Activated CD8-positive, alpha-beta T cell treated with anti-CD3 and anti-CD28 coated beads for 36 hours (primary cell): ENCODE measurements around the gene DLGAP1. TPM values are rescaled to one million over a fixed set of nuclear protein-coding genes. Genes with fewer than 3 reads are reported as not detected.

Experiments
- ATAC-seq: fragments of 200-7000 bp; cut with Tn5 transposase; one replicate; pipeline ENCODE4 v1.10.0; 2021; ENCODE audit warnings: mild to moderate bottlenecking, moderate library complexity
- CTCF ChIA-PET: fragments of 350-600 bp; sonication (Branson Sonifier 250); formaldehyde crosslinking; loops from one replicate; lab custom pipeline; 2021; ENCODE audit warnings: antibody characterized with exemption; lab: Charles Lee
- POLR2A ChIA-PET: fragments of 350-600 bp; sonication (Branson Sonifier 250); formaldehyde crosslinking; loops from one replicate; lab custom pipeline; 2021; ENCODE audit warnings: antibody characterized with exemption; lab: Charles Lee
- DNase-seq: peaks from one replicate; pipeline ENCODE4 v3.0.0-alpha.2; 2020
- H3K27ac Mint-ChIP-seq: one replicate; pipeline ENCODE4 v1.8.0; 2021; ENCODE audit warnings: mild to moderate bottlenecking, mixed read lengths
- H3K27me3 Mint-ChIP-seq: one replicate; pipeline ENCODE4 v1.8.0; 2021; ENCODE audit warnings: mixed read lengths
- H3K36me3 Mint-ChIP-seq: one replicate; pipeline ENCODE4 v1.8.0; 2021; ENCODE audit warnings: low read depth, mixed read lengths
- H3K4me1 Mint-ChIP-seq: one replicate; pipeline ENCODE4 v1.8.0; 2021; ENCODE audit warnings: low read depth, mixed read lengths
- H3K4me3 Mint-ChIP-seq: one replicate; pipeline ENCODE4 v1.8.0; 2021; ENCODE audit warnings: mild to moderate bottlenecking, moderate library complexity, mixed read lengths
- H3K9me3 Mint-ChIP-seq: one replicate; pipeline ENCODE4 v1.8.0; 2021; ENCODE audit warnings: mixed read lengths
- CTCF ChIP-seq: fragments of 200-600 bp; IDR thresholded peaks from one replicate; pipeline ENCODE4 v1.8.0; 2022; ENCODE audit warnings: antibody characterized with exemption, mild to moderate bottlenecking
- intact Hi-C: fragments of 100-400 bp; cut with micrococcal nuclease; formaldehyde crosslinking; loops from one replicate; pipeline ENCODE4 v1.10.0; 2022
- total RNA-seq, 2 experiments: library from RNA; stranded (reverse); gene quantifications; one replicate each; pipeline ENCODE4 v1.2.3, GENCODE V29; 2021

Gene DLGAP1
- total RNA-seq, 2 experiments from 2014 or later = not detected

GRCh38 chr18:3741333-3741732 is 713.8 kb downstream of the DLGAP1 start:
- POLR2A ChIA-PET = interaction anchor here (0.6 kb wide), 1 partner anchor 120 kb away, joined by 3 read pairs; no protein-coding TSS in a partner anchor
- CTCF ChIA-PET = no interaction called here
- ATAC-seq = no peak
- Mint-ChIP-seq H3K36me3 (no peaks in the 10 kb centered on the region), H3K27me3 (peaks cover 4% of the 10 kb centered on the region), H3K27ac (peak overlapping the region; percentile 17), H3K4me3 (no peak overlapping the region), H3K9me3 (peaks cover 7% of the 10 kb centered on the region), H3K4me1 (no peaks in the 10 kb centered on the region)
- DNase-seq = no peak
- intact Hi-C loops = no loop called here
- TF ChIP-seq CTCF = no peak

GRCh38 chr18:3728704-3729437 is 726.2 kb downstream of the DLGAP1 start:
- DNase-seq (no peak), ATAC-seq (no peak)
- POLR2A ChIA-PET = no interaction called here
- CTCF ChIA-PET = no interaction called here
- H3K4me1 Mint-ChIP-seq = no peaks in the 10 kb centered on the region
- no peak overlapping the region for H3K27ac Mint-ChIP-seq
- intact Hi-C loops = no loop called here
- H3K27me3 Mint-ChIP-seq = no peaks in the 10 kb centered on the region
- no peaks in the 10 kb centered on the region for H3K36me3 Mint-ChIP-seq
- TF ChIP-seq CTCF = no peak
- H3K9me3 Mint-ChIP-seq = no peaks in the 10 kb centered on the region
- H3K4me3 Mint-ChIP-seq = no peak overlapping the region

- H3K27ac Mint-ChIP-seq = no peak overlapping the region
- intact Hi-C loops = no loop called here
- ChIA-PET POLR2A (interaction anchor here (0.6 kb wide), 1 partner anchor 274 kb away, joined by 3 read pairs; no protein-coding TSS in a partner anchor), CTCF (no interaction called here)
- H3K4me1 Mint-ChIP-seq = no peaks in the 10 kb centered on the region
- no peak for DNase-seq
- ATAC-seq = no peak
- no peak for TF ChIP-seq CTCF
- no peak overlapping the region for H3K4me3 Mint-ChIP-seq
- H3K9me3 Mint-ChIP-seq = no peaks in the 10 kb centered on the region
- H3K36me3 Mint-ChIP-seq = no peaks in the 10 kb centered on the region
- no peaks in the 10 kb centered on the region for H3K27me3 Mint-ChIP-seq
Observed at GRCh38 chr18:3727274-3727673, 727.8 kb downstream of the DLGAP1 start.

GRCh38 chr18:3726238-3726951 is 728.7 kb downstream of the DLGAP1 start:
- no peaks in the 10 kb centered on the region for H3K27me3 Mint-ChIP-seq
- H3K4me1 Mint-ChIP-seq = no peaks in the 10 kb centered on the region
- H3K9me3 Mint-ChIP-seq = no peaks in the 10 kb centered on the region
- no peak overlapping the region for H3K4me3 Mint-ChIP-seq
- H3K36me3 Mint-ChIP-seq = no peaks in the 10 kb centered on the region
- CTCF ChIA-PET = no interaction called here
- H3K27ac Mint-ChIP-seq = no peak overlapping the region
- ATAC-seq (no peak), DNase-seq (no peak)
- intact Hi-C loops = no loop called here
- no peak for TF ChIP-seq CTCF
- POLR2A ChIA-PET = no interaction called here

DNA sequence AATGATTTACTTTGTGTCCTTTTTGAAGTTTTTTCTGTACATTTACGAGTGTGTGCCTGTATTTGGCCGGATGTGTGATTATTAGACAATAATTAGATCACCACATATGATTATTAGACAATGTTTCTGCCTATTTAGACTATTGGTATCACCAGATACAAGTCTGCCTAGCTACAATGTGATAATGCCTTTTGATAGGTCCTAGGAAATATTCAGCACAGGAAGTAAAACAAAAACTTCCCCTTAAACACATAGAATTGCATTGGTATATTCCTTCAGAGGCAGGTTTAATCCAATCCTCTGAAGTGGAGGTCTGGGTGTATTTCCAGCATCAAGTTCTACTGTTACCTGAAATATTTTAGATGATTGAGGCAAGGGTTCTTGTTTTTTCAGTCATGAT is 730.0 kb downstream of the DLGAP1 start:
- H3K9me3 Mint-ChIP-seq = no peaks in the 10 kb centered on the region

More for the DNA sequence above, 730.0 kb downstream of the DLGAP1 start:
- H3K27me3 Mint-ChIP-seq = no peaks in the 10 kb centered on the region
- no peaks in the 10 kb centered on the region for H3K36me3 Mint-ChIP-seq
- ATAC-seq (no peak), DNase-seq (no peak)
- TF ChIP-seq CTCF = no peak
- intact Hi-C loops = no loop called here
- CTCF ChIA-PET = no interaction called here
- no peaks in the 10 kb centered on the region for H3K4me1 Mint-ChIP-seq
- H3K4me3 Mint-ChIP-seq = no peak overlapping the region
- H3K27ac Mint-ChIP-seq = no peak overlapping the region
- POLR2A ChIA-PET = no interaction called here
